NCI-H1436 (cell line): Measurements from ENCODE around the gene FGR.

Experiments
- DNase-seq: peaks from one replicate; lab custom pipeline; 2025; lab: John Stamatoyannopoulos, UW

Gene FGR

DNA sequence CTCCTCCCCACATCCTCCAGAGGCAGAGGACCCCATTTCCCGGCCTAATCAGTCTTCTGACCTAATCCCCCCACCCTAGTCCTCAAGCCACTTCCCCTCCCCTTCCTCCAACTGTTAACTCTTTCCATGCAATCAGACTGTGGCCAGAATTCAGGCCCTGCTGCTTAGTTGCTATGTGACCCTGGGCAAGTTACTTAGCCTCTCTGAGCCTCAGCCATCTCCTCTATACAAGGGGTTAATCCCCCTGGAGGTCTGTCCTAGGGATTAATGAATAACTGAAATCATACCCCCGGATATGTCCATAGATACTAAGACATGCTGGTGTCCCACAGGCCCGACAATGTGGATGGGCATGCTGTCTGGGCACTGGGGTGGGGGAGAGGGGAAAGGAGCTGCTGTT, 49.3 kb downstream of the FGR start:
- no peak for DNase-seq

- DNase-seq: no peak
Observed at GRCh38 chr1:27584453-27584852, 50.5 kb downstream of the FGR start.

- DNase-seq: no peak
Observed at GRCh38 chr1:27583479-27583878, 51.5 kb downstream of the FGR start.

- no peak for DNase-seq
Observed at GRCh38 chr1:27581823-27582243, 53.2 kb downstream of the FGR start.

DNA sequence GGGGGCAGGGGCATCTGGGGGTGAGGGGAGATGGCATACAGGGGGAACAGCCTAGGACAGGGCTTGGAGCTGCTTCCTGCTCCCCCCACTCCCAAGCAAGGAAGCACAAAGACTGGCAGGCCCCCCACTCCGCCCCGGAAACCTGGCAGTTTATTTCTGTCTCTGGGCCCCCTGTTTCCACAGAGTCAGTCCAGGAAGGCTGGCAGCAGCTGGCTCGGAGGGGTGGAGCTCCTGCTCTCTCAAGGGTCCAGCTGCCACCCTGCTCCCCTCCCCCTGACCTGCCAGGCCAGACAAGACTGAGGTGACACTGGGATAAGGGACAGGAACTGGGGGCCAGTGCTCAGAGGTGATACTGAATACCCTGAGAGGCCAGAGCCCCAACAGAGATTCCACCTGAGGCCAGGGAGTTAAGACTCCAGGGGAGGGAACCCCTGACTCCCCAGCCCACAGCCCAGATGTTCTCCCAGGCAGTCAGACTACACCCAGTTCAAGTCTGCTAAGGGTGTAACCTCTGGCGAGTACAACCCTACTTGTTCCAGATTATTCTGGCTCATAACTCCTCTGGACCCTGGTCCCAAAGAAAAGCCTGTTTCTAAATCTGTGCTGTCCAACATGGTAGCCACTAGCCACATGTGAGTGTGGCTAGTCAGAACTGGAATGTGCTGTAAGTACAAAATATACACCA, 57.3 kb downstream of the FGR start:
- no peak for DNase-seq

GRCh38 chr1:27576806-27577227, 58.2 kb downstream of the FGR start:
- no peak for DNase-seq

DNA sequence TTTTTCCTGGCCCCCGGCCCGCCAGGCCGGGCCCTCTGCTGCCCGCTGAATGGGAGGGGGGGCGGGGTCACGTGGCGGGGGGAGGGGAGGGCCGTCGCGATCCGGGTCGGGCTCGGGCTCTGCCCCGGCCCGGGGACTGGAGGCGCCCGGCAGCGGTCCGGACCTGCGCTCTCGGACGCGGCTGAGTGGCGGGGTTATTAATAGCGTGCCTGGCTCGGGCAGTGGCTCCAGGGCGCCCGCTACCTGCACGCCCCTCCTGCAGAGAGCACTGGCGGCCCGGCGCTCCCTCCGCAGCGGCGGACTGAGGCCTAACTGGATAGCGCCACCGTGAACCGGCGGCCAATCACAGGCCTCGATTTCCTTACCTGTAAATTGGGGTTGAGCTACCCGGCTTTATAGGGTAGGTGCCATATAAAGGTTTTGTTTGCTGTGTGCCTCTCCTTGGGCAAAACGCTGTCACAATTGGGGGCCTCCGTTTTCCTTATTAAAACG, 59.1 kb downstream of the FGR start:
- DNase-seq: no peak

GRCh38 chr1:27574871-27575831, 59.8 kb downstream of the FGR start:
- DNase-seq: peak; percentile 17

GRCh38 chr1:27574001-27574781, 60.8 kb downstream of the FGR start:
- no peak for DNase-seq

DNA sequence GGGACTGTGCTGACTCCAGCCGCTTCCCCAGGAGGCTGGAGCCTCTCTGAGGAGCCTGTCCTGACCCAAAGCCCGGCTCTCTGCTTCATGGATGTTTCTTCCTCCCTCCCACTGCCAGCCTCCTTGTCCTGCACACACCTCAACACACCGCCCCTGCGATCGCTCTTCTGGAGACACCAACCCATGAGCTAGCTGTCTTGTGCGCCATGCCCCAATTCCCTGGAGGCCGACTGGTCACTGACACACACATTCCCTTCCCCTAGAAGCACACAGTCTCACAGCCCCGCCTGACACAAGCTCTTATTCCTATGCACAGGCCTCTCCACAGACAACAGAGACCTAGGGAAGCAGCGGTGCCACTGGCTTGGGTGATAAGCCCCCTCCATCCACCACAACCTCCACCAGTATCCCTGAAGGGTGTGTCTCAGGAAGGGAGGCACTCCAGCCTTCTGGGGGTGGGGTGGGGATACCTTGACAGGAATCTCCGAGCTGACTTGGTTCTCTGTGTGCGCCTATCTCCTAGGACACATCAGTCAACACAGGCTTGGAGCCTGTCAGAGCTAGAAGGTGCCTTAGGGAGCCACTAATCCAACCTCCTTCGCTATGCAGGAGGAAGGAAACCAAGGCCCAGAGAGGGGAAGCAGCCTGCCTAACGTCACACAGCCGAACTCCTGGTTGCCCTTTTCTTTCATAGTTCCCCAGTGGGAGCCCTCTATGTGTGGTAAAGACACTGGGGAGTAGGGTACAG, 62.1 kb downstream of the FGR start:
- no peak for DNase-seq

- no peak for DNase-seq
Observed at GRCh38 chr1:27572019-27572678, 62.8 kb downstream of the FGR start.

DNA sequence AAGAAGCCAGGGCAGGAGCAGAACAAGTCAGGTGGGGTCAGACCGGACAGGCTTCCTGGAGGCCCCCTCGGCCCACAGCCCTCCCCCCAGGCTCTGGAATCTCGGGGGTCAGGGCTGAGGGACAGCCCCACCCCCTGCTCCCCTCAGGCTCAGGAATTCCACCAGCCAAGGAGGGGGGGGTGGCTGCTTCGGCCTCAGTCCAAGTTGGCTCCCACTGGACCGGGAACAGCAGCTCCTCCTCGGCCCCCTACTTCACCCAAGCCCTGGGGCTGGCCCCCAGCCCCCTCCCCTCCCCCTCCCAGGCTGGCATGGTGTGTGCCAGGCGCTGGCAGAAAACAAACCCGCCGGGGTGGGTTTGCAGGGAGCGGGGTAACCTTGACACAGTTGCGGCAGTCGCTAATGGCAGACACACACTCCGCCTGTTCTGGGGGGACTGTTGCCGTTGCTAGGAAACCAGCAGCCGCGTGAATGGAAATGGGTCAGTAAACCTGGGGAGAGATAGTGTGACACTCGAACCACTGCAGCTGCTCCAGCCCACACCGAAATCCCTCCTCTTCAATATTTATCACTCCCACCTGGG, 63.5 kb downstream of the FGR start:
- no peak for DNase-seq

DNA sequence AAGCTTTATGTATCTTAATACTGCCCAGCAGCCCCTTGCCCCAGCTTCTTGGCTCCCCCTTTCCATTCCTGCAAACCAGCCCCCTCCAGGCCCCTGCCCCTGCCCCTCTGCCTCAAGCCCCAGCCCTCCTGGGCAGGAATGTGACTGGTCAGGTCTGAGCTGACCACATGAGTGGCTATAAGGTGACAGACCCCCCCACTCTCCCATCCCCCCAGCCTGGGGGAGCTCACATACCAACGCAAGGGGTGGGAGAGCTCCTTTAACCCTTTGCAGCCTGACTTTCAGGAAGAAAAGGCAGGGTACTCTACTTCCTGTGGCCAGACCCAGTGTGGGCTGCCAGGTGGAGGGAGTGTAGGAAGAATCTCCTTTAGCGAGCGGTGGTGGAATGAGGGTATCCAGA, 64.2 kb downstream of the FGR start:
- DNase-seq: no peak

- DNase-seq: no peak
Observed at GRCh38 chr1:27570356-27570755, 64.6 kb downstream of the FGR start.

- no peak for DNase-seq
Observed at GRCh38 chr1:27569506-27570291, 65.3 kb downstream of the FGR start.

GRCh38 chr1:27569088-27569460, 65.9 kb downstream of the FGR start:
- DNase-seq: no peak

- peak; percentile 94 for DNase-seq
Observed at GRCh38 chr1:27568300-27569087, 66.5 kb downstream of the FGR start.

GRCh38 chr1:27567971-27568299, 67.0 kb downstream of the FGR start:
- no peak for DNase-seq

GRCh38 chr1:27567146-27567526, 67.8 kb downstream of the FGR start:
- DNase-seq: no peak
